Esophagus squamous epithelium (tissue), 5 donors: Measurements from ENCODE around the gene ZNF285. TPM values are rescaled to one million over a fixed set of nuclear protein-coding genes. Genes with fewer than 3 reads are reported as not detected.
"Not testable (repeated sequence)": the region's sequence is repeated elsewhere in the genome, so short reads cannot be mapped to it uniquely, and the experiment has no call there.

Source experiments
- DNase-seq: peaks from one replicate; lab custom pipeline; 2025; lab: John Stamatoyannopoulos, UW
- H3K27ac ChIP-seq, 4 donors: fragments of 200-600 bp; sonication (generic); one replicate each; pipeline ENCODE4 v1.5.1; 2016 to 2019; ENCODE audit warnings: mild to moderate bottlenecking in 1 of 4
- H3K27me3 ChIP-seq, 4 donors: fragments of 200-600 bp; sonication (generic); 1 replicate in 3 of 4; 2 replicates in 1 of 4; pipeline versions ENCODE4 v1.5.1 to v1.6.0; 2017 to 2021; ENCODE audit warnings: antibody characterized with exemption in 1 of 4
- H3K36me3 ChIP-seq, 3 donors: fragments of 200-600 bp; sonication (generic); one replicate each; pipeline ENCODE4 v1.5.1; 2016 to 2019
- H3K4me1 ChIP-seq, 3 donors: fragments of 200-600 bp; sonication (generic); one replicate each; pipeline ENCODE4 v1.5.1; 2017 to 2019
- H3K4me3 ChIP-seq, 4 donors: fragments of 200-600 bp; sonication (generic); 1 replicate in 3 of 4; 2 replicates in 1 of 4; pipeline ENCODE4 v1.5.1; 2016 to 2019; ENCODE audit warnings: mild to moderate bottlenecking in 2 of 4, moderate library complexity in 1 of 4
- H3K9me3 ChIP-seq, 3 donors: fragments of 200-600 bp; sonication (generic); one replicate each; pipeline ENCODE4 v1.5.1; 2016 to 2019
- CTCF ChIP-seq, 6 experiments: fragments of 450-650 bp in 4 of 6; fragments of 200-600 bp in 2 of 6; sonication (generic) in 2 of 6; IDR thresholded peaks; one replicate each; pipeline ENCODE4 v1.5.1; 2016 to 2019; ENCODE audit warnings: antibody characterized with exemption in 6 of 6, mild to moderate bottlenecking in 4 of 6, moderate library complexity in 4 of 6
- POLR2A ChIP-seq, 4 donors: fragments of 450-650 bp; IDR thresholded peaks; one replicate each; pipeline ENCODE4 v1.6.1; 2017; ENCODE audit warnings: antibody characterized with exemption in 4 of 4, mild to moderate bottlenecking in 4 of 4, moderate library complexity in 3 of 4
- WGBS, 2 donors: methylation state at CpG; one replicate each; pipeline ENCODE4 v1.1.5; 2018; 5-methylcytosine and 5-hydroxymethylcytosine counted together
- intact Hi-C: fragments of 100-400 bp; cut with DNase I; formaldehyde crosslinking; loops from one replicate; pipeline ENCODE4 v1.15.0; 2022
- total RNA-seq, 4 donors: library from RNA; depleted of rRNA; stranded (reverse); fragments of >200 nt; gene quantifications; one replicate each; pipeline ENCODE4 v1.1.0, GENCODE V29; 2016
- donor health status: DM: yes; HTN: yes; CAD: no.

The ZNF285 gene
- total RNA-seq, 4 donors from 2014 or later = 0.18 to 2.8 (median 0.80) TPM

GRCh38 chr19:44356383-44357111 lies 44.9 kb downstream of the ZNF285 start, which contains the start of gene ZNF112:
TSS of gene ZNF112 (minus strand) at chr19:44356680. CDS start at chr19:44340539, 16,141 bp downstream.
- 3 to 6% methylated on average over 22 to 25 of the region's 38 CpGs for WGBS, 2 donors
- Histone ChIP-seq H3K9me3 (peaks cover 0 to 10% (median 4%) of the 10 kb centered on the region in 3 donors), H3K36me3 (no peaks in the 10 kb centered on the region), H3K4me1 (peaks cover 0 to 12% (median 4%) of the 10 kb centered on the region in 3 donors), H3K27me3 (peaks cover 0 to 3% (median 0%) of the 10 kb centered on the region in 4 donors), H3K4me3 (peak within 1 kb of the TSS; percentile 47 to 78 (median 57)), H3K27ac (peak within 1 kb of the TSS; percentile 66 to 73 (median 68))
- TF ChIP-seq CTCF (IDR thresholded peaks at IDR 0.05) (no peak), POLR2A (IDR thresholded peaks at IDR 0.05) (no peak)
- intact Hi-C loops = no loop called here
- DNase-seq = no peak

- Histone ChIP-seq H3K9me3 (peaks cover 0 to 86% (median 39%) of the 10 kb centered on the region in 3 donors), H3K36me3 (peaks cover 0 to 52% (median 0%) of the 10 kb centered on the region in 3 donors), H3K27me3 (no peaks in the 10 kb centered on the region), H3K27ac (no peak overlapping the region), H3K4me1 (no peaks in the 10 kb centered on the region), H3K4me3 (no peak overlapping the region)
- no peak for TF ChIP-seq POLR2A (IDR thresholded peaks at IDR 0.05)
- TF ChIP-seq CTCF (IDR thresholded peaks at IDR 0.05) = no peak
- WGBS, 2 donors = 82 to 86% methylated on average over 4 of the region's 4 CpGs
- intact Hi-C loops = no loop called here
- DNase-seq = no peak
These were observed 54.9 kb downstream of the ZNF285 start for GRCh38 chr19:44346556-44346955.

DNA sequence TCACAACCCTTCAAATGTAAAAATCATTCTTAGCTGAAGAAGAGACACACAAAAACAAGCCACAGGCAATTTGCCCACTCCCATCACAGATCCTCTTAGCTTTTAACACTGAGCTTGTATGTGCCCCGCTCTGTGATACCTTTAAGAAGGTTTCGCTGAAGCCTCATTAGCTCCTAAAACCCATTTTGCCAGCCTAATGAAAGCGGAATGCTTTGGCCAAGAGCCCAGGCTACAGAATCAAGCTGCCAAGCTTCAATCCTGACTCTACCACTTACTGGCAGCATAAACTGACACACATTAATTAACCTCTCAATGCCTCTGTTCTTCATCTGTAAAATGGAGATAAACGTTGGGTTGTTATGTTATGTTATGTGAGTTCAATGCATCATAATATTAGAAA lies 55.4 kb downstream of the ZNF285 start:
- Histone ChIP-seq H3K27me3 (no peaks in the 10 kb centered on the region), H3K36me3 (peaks cover 0 to 58% (median 0%) of the 10 kb centered on the region in 3 donors), H3K4me3 (no peak overlapping the region), H3K9me3 (peaks cover 0 to 84% (median 37%) of the 10 kb centered on the region in 3 donors), H3K27ac (no peak overlapping the region), H3K4me1 (no peaks in the 10 kb centered on the region)
- WGBS, 2 donors = 80 to 88% methylated on average over 4 of the region's 4 CpGs
- DNase-seq = no peak
- TF ChIP-seq CTCF (IDR thresholded peaks at IDR 0.05) (no peak), POLR2A (IDR thresholded peaks at IDR 0.05) (no peak)
- intact Hi-C loops = no loop called here

DNA sequence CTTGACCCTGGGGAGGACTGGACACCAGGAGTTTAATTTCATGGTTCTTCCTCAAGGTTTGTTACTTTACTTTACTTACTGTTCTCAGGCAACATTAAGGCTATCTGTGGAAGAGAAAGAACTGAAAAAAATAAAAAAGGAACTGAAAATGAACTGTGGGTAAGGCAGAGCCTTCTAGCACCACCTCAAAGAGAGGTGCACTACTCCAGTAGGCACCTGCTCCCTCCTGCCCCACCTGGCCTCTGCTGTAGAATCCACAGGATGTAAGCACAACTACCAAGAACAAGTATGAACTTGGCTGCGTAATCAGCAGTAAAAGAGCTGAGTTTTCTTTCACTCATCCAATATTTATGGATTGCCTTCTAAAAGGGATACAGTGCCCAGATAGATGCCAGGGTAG lies 57.2 kb downstream of the ZNF285 start:
- H3K27ac ChIP-seq = no peak overlapping the region
- H3K4me1 ChIP-seq = no peaks in the 10 kb centered on the region
- 38 to 100% methylated on average over 1 of the region's 1 CpG for WGBS, 2 donors
- TF ChIP-seq POLR2A (IDR thresholded peaks at IDR 0.05) = no peak
- TF ChIP-seq CTCF (IDR thresholded peaks at IDR 0.05) = no peak
- H3K4me3 ChIP-seq = no peak overlapping the region
- H3K36me3 ChIP-seq = peaks cover 4 to 68% (median 6%) of the 10 kb centered on the region in 3 donors
- no peaks in the 10 kb centered on the region for H3K27me3 ChIP-seq
- DNase-seq = no peak
- intact Hi-C loops = no loop called here
- H3K9me3 ChIP-seq = peaks cover 0 to 89% (median 24%) of the 10 kb centered on the region in 3 donors

DNA sequence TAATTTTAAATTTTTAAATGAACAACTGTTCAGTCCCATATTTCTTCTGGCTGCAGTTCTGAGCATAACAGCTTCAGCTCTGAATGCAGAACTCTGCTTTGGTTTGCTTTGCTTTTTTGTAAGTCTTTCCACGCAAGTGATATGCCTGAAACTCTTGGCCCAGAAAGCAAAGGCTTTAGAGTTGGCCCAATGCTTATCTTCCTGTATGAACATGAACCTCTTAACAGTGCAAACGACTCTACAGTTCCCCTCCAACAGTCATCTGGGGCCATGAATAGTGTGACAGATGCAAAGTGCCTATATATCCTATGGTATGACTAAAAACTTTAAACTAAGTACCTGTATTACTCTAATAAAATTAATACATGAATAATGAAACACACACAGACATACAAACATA lies 59.6 kb downstream of the ZNF285 start:
- Histone ChIP-seq H3K27me3 (no peaks in the 10 kb centered on the region), H3K27ac (no peak overlapping the region), H3K36me3 (peaks cover 8 to 90% (median 12%) of the 10 kb centered on the region in 3 donors), H3K9me3 (peaks cover 0 to 75% (median 30%) of the 10 kb centered on the region in 3 donors), H3K4me1 (no peaks in the 10 kb centered on the region), H3K4me3 (no peak overlapping the region)
- TF ChIP-seq CTCF (IDR thresholded peaks at IDR 0.05) (no peak), POLR2A (IDR thresholded peaks at IDR 0.05) (no peak)
- no peak for DNase-seq
- intact Hi-C loops = no loop called here
- WGBS, 2 donors = 66 to 84% methylated on average over 2 of the region's 2 CpGs

GRCh38 chr19:44334639-44335038 lies 66.8 kb downstream of the ZNF285 start:
- H3K9me3 ChIP-seq = peaks cover 0 to 82% (median 60%) of the 10 kb centered on the region in 3 donors
- H3K36me3 ChIP-seq = peaks cover 5 to 98% (median 23%) of the 10 kb centered on the region in 3 donors
- H3K4me1 ChIP-seq, DNase-seq, intact Hi-C loops, H3K27me3 ChIP-seq, H3K27ac ChIP-seq, H3K4me3 ChIP-seq: not testable (repeated sequence)
- 43 to 75% methylated on average over 2 of the region's 3 CpGs for WGBS, 2 donors
